Stimulated activated CD8-positive, alpha-beta memory T cell treated with anti-CD3 and anti-CD28 coated beads, Interleukin-4, amount 100 ng/mL, for 48 hours (primary cell): ENCODE measurements around the gene MESP2.

Experiments used
- DNase-seq: peaks from one replicate; pipeline ENCODE4 v3.0.0-alpha.2; 2020

MESP2 gene

DNA sequence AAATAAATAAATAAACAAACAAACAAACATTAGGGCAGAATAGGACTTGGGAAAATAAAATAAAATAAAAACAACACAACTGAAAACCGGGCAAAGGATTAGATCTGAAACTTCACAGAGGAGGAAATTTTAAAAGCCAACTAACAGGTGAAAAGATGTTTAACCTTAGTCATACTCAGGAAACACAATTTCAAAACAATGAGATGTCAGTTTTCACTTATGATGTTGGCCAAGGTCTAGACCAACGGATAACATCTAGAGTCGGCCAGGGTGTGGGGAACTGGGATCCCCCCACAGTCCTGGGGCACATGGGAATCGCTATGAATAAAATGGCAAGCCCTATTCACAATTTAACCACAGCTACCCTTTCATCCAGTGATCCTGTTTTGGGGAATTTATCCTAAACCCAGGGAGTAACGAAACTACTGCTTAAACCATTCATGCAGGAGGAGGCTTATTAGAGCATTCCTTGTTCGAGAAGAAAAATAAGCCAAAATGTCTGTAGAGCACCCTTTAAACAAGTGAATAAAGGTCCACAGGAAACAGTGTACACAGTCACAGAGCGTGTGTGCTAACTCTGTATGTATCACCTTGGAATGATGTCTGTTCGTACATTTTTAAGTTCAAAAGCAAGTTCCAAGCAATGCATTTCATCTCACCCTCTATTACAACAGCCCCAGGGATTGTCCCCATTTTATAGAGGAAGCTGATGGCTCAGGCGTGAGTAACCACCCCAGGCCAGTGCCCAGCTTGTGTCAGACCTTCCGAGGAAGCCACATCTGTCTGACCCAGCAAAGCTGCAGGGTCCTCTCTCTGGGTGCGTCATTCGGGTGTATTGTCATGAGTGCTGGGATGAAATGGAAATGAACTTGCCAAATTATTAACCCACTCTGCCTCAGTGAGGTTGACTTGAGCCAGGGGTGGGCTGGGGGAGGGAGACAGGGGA is 44.8 kb downstream of the MESP2 start:
- DNase-seq, result no peak

DNA sequence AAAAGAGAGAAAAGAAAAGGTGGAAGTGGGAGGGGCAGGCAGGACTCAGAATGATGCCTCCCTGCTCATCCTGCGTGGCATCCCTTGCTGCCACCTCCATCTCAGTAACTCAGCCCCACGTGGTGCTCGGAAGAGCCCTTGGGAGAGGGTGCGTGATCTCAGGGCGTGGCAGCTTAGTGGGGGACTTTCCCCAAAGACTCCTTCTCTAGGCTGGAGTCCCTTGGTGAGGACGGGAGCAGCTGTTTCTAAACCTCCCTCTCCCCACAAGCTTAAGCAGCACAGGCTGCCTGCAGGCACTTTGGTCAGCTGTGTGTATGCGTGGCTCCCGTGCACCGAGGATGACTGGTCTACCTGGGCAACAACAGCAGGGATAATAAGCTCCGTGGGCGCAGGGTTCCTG is 45.9 kb downstream of the MESP2 start:
- no peak for DNase-seq

GRCh38 chr15:89822611-89822950 is 46.4 kb downstream of the MESP2 start:
- no peak for DNase-seq

- no peak for DNase-seq
Observed at GRCh38 chr15:89822951-89823711, 47.0 kb downstream of the MESP2 start.

DNA sequence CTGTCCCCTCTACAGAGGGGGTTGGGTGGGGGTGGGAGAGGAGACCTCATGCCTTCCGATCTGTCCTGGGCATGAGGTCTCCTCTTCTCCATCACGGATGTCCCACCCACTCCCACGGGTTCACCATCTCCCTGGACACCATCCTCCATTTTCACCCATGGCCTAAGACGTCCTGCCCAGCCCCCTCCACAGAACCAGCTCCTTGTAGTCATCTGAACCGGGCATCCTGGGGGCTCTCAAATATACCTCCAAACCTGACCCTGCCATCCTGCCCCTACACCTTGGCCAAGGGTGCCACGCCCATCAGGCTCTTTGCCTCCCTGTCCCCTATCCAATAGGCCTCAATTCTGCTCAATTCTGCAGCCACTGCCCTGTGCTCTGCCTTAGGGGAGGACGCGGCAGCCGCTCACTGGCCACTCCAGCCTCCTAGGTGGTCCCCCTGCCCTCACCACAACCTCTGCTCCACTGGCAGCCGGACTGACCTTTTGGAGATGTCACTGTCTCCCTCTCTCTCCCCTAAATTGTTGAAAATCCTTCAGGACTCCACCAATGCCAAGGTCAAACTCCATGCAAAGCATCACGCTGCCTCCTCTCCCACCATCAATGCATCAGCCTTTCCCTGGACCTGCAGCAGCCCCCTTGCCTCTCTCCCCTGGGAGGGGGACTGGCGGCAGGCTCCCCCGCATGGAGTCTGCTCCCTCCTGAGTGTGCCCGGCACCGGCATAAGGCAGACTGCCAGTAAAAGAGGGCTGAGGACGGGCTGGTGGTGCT is 47.9 kb downstream of the MESP2 start:
- DNase-seq, result no peak

DNA sequence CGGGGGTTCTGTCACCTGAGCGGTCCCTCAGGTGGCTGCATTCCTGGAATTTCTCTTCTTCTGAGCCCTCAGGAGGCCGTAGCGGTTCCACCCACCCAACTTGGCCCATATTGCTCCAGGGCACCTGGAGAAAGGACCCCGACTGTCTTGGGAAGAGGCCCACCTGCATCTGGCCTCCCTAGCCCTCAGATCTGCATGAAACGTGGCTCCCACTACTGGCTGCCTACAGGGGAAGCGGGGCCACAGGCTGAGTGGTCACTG is 48.4 kb downstream of the MESP2 start:
- DNase-seq, result no peak

GRCh38 chr15:89825271-89825940 is 49.3 kb downstream of the MESP2 start:
- no peak for DNase-seq

DNA sequence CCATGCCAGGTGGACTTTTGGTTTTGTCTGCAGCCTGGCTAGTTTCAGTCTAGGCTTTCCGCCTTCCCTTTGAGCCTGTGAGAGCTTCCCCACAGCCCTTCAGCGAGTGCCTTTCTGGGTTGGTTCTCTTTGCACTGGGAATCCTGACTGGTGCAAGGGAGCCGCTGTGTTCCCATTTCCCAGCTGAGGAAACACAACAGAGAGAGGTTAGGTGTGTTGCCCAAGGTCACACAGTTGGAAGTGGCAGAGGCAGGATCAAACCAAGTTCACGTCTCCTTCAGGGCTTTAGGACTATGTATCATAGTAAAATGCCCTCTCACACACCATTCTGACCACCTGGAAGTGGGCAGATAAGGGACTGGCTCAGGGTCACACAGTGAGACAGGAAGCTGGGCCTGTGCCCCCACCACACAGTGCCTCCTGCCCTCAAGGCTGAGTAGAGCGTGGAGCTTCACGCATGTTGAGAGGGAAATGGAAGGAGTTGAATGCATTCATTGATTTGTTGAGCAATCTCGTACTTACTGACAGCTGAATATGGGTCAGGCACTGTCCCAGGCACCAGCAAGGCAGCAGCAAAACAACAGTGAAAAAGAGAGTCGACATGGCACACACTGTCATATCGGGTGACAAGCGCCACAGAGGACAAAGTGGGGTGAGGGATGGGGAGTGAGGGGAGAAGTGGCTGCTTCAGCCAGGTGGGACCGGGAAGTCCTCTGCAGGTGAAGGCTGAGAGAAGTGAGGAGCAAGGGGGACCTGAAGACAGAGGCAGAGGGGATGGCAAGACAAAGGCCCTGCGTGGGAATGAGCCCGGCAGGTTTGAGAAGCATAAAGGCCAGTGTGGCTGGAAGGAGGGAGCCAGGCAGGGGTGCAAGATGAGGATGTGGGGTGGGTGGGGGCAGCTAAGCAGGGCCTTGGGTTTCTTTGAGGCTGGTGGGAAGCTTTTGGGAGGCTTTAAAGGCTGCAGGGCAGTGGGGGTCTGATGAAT is 50.8 kb downstream of the MESP2 start:
- DNase-seq, result no peak

- no peak for DNase-seq
Observed at GRCh38 chr15:89827829-89828228, 51.7 kb downstream of the MESP2 start.
